Measurements from ENCODE around the gene IFRD1.

Gene IFRD1

DNA sequence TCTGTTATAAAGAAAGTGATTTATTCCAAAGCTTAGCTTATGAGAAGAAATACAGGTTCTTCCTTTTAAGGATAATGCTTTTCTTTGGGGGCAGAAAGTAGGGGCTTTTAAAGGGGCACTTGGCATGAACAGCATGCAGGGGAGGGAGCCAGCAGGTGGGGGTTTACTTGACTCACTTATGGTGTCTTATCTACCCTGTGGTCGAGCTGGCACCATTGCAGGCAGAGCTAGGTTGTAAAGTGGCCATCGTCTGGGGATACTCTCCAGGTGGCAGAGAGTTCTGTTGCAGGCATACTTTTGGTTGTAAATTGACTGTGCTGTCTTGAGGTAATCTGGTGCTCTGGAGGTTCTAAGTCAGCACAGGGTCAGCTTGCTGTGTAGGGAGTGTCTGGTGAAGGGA is 26.3 kb upstream of the IFRD1 start:
- TF ChIP-seq, protein P1, sequence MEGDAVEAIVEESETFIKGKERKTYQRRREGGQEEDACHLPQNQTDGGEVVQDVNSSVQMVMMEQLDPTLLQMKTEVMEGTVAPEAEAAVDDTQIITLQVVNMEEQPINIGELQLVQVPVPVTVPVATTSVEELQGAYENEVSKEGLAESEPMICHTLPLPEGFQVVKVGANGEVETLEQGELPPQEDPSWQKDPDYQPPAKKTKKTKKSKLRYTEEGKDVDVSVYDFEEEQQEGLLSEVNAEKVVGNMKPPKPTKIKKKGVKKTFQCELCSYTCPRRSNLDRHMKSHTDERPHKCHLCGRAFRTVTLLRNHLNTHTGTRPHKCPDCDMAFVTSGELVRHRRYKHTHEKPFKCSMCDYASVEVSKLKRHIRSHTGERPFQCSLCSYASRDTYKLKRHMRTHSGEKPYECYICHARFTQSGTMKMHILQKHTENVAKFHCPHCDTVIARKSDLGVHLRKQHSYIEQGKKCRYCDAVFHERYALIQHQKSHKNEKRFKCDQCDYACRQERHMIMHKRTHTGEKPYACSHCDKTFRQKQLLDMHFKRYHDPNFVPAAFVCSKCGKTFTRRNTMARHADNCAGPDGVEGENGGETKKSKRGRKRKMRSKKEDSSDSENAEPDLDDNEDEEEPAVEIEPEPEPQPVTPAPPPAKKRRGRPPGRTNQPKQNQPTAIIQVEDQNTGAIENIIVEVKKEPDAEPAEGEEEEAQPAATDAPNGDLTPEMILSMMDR (IDR thresholded peaks at IDR 0.05; ENCODE audit: borderline replicate concordance, control extremely low read depth, extremely low read depth, insufficient read depth, missing control alignments), result no peak
- in situ Hi-C loops (cut with MboI; ENCODE audit: low sequenced_read_pairs, unreplicated experiment), result no loop called here
- no peak for DNase-seq (ENCODE audit: low spot score)

DNA sequence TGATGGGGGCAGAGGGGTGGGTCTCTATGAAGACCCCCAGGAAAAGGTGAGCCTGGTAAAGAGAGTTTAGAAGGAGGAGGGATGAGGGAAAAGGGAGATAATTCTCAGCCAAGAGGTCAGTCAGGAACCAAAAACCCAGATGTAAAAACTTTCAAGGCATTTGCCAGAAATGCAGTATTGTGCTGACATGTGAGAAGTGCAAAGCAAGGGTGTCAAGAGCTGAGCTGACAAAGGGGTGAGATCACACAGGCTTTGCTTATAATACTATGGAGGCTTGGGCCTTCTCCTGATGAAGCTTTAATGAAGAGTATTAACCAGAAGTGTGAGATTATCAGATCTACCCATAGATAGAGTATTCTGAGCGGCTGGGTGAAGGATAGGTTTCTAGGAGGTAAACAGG is 22.3 kb upstream of the IFRD1 start:
- in situ Hi-C loops (cut with MboI; ENCODE audit: low sequenced_read_pairs, unreplicated experiment), result no loop called here
- TF ChIP-seq, protein P1 (IDR thresholded peaks at IDR 0.05; ENCODE audit: borderline replicate concordance, control extremely low read depth, extremely low read depth, insufficient read depth, missing control alignments), result no peak

DNA sequence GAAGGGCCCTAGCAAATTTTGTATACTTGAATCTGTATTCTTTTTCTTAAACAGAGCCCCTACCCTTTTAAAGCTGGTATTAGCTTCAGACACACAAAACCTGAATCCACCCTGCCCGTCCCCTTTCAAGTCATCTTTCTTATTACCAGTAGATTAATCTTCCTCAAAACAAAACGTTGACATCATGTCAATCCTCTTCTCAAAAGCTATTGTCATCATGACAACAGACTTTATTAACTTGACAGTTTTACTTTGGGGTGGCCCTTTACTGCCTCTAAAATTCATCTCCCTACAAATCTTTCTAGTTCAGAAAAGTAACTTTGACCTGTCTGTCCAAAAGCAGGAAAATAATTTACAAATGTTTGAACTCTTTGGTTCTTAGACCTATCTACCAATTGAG is 21.5 kb upstream of the IFRD1 start:
- TF ChIP-seq, protein P1 (IDR thresholded peaks at IDR 0.05; ENCODE audit: borderline replicate concordance, control extremely low read depth, extremely low read depth, insufficient read depth, missing control alignments), result no peak
- in situ Hi-C loops (cut with MboI; ENCODE audit: low sequenced_read_pairs, unreplicated experiment), result no loop called here
- no peak for DNase-seq (ENCODE audit: low spot score)

More for the DNA sequence above, 22.3 kb upstream of the IFRD1 start:
- no peak for DNase-seq (ENCODE audit: low spot score)

DNA sequence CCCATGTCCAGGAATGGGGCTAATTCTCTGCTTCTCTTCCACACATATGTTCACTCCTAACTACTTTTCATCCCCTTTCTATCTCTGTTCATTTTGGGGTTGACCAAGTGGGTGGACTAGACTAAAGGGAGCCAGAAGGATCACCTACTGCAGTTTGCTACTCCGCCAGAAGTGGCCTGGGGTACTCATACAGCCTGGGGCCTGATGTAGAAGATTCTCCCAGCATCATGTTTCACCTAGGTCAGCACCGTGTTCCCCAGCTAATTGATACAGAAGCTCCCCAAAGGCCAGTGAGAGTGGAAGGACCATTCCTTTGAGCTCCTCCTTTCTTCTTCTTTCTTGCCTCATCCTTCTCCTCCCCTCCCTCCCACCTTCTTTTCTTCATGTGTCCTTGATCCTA is 19.6 kb upstream of the IFRD1 start:
- no peak for DNase-seq (ENCODE audit: low spot score)
- in situ Hi-C loops (cut with MboI; ENCODE audit: low sequenced_read_pairs, unreplicated experiment), result no loop called here

DNA sequence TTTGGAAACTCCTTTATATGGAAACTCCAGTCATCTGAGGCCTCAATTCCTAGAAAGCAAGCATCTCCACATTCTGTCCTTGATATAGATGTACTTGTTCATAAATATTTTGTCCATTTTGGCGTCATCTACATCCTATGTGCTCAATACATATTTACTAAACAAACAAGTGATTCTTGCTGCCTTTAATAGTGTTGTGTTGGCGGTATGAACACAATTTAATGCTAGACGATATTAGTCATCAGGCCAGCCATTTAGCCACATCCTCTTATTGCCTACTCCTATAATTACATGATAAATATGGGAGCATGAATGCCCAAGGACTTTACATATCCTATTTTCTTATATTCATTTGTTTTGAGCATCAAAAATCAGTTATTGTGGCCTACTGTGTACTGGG is 18.5 kb upstream of the IFRD1 start:
- TF ChIP-seq, protein P1 (IDR thresholded peaks at IDR 0.05; ENCODE audit: borderline replicate concordance, control extremely low read depth, extremely low read depth, insufficient read depth, missing control alignments), result no peak
- in situ Hi-C loops (cut with MboI; ENCODE audit: low sequenced_read_pairs, unreplicated experiment), result no loop called here

More for the DNA sequence above, 19.6 kb upstream of the IFRD1 start:
- TF ChIP-seq, protein P1 (IDR thresholded peaks at IDR 0.05; ENCODE audit: borderline replicate concordance, control extremely low read depth, extremely low read depth, insufficient read depth, missing control alignments), result no peak

DNA sequence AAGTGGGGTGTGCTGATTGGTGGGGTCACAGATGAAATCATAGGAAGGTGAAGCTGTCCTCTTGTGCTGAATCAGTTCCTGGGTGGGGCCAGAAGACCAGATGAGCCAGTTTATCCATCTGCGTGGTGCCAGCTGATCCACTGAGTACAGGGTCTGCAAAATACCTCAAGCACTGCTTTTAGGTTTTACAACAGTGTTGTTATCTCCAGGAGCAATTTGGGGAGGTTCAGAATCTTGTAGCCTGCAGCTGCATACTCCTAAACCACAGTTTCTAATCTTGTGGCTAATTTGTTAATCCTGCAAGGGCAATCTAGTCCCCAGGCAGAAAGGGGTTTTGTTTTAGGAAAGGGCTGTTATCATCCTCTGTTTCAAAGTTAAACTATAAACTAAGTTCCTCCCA is 17.0 kb upstream of the IFRD1 start:
- in situ Hi-C loops (cut with MboI; ENCODE audit: low sequenced_read_pairs, unreplicated experiment), result no loop called here
- no peak for DNase-seq (ENCODE audit: low spot score)
- TF ChIP-seq, protein P1 (IDR thresholded peaks at IDR 0.05; ENCODE audit: borderline replicate concordance, control extremely low read depth, extremely low read depth, insufficient read depth, missing control alignments), result no peak

More for the DNA sequence above, 18.5 kb upstream of the IFRD1 start:
- DNase-seq (ENCODE audit: low spot score), result no peak

DNA sequence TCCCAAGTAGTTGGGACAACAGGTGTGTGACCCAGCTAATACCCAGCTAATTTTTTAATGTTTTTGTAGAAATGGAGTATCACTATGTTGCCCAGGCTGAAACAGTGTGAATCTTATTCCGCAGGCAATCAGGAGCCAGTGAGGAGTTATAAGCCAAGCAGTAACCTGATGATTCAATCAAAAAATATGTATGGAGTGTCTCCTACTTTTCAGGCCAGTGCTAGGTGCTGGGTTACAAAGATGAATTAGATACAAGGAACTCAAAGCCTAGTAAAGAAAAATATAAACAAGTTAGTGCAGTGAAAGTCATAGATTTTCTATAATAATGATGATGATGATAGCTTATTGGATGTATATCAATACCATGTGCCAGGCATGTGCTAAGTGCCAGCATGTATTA is 13.2 kb upstream of the IFRD1 start:
- in situ Hi-C loops (cut with MboI; ENCODE audit: low sequenced_read_pairs, unreplicated experiment), result no loop called here
- TF ChIP-seq, protein P1 (IDR thresholded peaks at IDR 0.05; ENCODE audit: borderline replicate concordance, control extremely low read depth, extremely low read depth, insufficient read depth, missing control alignments), result no peak
- DNase-seq (ENCODE audit: low spot score), result no peak

Data from GM13976 (cell line).